HUDEP-2 (cell line): ENCODE results near the gene RASSF6.
A peak's percentile ranks its signal among the peaks of the same experiment; 100 is the strongest.
"Not testable (repeated sequence)": the region's sequence is repeated elsewhere in the genome, so short reads cannot be mapped to it uniquely, and the experiment has no call there.

Experiments
- DNase-seq, 76 experiments: peaks; one replicate each; lab custom pipeline; 2025; ENCODE audit not compliant: unreplicated experiment in 76 of 76; lab: John Stamatoyannopoulos, UW

RASSF6 gene

GRCh38 chr4:73620115-73620792 lies at the start of gene RASSF6:
Gene RASSF6 (minus strand): TSS chr4:73620436. CDS start chr4:73611795, 8,641 bp downstream.
- no peak for DNase-seq

DNA sequence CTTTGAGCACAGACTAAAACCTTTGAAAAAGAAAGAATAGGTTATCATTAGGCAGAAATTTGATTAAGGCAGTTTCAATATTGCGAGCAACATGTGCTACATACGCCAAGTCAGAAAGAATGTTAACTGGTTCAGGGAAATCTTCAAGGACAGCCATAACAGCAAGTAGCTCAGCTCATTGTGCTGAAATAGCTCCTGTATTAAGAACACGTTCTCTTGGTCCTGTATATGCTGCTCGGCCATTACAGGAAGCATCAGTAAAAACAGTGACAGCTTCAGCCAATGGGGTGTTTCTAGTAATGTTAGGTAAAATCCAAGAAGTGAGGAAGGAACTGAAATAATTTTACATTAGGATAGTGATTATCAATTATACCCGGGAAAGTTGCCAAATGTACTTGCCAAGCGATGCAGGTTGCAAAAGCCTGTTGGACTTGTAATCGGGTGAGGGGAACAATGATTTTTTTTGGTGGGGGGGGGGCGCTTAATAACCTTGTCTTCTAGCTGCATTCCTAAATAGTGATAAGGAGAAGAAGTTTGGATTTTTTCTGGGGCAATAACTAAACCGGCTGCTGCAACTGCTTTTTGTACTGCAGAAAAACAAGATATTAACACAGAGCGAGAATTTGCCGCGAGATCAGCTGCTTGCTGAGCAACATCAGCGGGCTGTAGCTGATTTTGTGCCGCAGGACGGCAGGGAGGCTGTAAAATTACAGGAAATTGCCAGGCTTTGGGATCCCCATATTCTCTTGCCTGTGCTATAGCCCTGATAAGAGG lies 49.4 kb upstream of the RASSF6 start:
- DNase-seq, result no peak

GRCh38 chr4:73668782-73669201 lies 48.6 kb upstream of the RASSF6 start:
- DNase-seq, result no peak

DNA sequence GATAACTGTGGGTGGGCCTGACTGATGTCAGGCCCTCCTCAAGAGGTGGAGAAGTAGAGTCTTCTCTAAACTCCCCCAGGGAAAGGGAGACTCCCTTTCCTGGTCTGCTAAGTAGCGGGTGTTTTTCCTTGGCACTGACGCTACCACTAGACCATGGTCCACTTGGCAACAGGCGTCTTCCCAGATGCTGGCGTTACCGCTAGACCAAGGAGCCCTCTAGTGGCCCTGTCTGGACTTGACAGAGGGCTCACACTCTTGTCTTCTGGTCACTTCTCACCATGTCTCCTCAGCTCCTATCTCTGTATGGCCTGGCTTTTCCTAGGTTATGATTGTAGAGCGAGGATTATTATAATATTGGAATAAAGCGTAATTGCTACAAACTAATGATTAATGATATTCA lies 45.7 kb upstream of the RASSF6 start:
- peak in 1 of 76 experiments; percentile 17 for DNase-seq

GRCh38 chr4:73664470-73664869 lies 44.2 kb upstream of the RASSF6 start:
- no peak for DNase-seq

DNA sequence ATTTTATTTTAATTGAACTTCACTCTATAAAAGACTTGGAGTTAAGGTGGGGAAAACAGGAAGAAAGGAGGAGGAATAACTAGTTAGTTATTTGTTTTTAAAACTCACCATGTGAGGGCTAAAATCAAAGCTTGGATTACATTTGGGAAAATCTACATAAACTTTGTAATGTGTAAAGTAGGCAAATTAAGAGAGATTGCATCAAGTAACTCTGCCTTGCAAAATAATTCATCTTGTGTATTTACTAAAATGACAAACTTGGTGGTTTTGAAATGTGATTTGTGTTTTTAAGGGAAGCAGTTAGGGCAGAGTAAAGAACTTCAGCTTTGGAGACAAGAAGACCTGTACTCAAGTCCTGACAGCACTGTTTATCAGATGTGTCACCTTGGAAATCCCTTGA lies 43.3 kb upstream of the RASSF6 start:
- no peak for DNase-seq

DNA sequence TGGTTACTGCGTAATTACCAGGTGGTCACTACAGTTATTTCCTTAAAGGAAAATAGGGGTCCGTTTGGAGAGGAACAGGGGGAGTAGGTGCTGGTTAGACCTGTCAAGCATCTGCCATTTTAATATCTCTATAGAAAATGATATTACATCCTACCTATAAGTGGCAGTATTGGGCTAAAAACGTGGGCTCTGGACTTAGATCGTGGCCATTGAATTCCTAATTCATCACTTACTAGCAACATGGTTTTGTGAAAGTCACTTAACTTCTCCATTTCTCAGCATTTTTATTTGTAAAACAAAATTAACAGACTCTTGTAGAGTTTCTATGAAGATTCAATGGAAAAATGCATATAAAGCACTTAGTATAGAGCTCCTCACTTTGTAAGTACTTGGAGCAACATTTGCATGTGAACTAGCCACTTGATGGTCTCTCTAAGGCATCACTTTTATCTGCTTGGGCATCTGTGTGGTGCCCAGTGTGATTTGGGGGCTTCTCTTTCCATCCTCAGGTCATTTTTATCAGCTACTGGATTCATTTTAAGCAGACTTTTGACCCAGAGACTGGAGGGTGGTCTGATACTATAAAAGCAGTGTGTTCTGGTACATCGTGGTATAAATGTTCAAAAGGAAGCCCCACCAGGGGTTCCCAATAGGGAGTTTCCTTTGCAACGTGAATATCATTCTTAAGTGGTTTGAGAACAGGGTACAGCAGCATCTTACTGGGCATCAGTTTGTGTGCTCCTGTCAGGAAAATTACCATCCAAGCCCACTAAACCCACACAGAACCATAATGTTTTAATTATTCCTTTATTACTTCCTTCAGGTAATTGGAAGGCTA lies 42.7 kb upstream of the RASSF6 start:
- DNase-seq, result peak in 3 of 76 experiments; percentile 1 to 20 (median 2)

DNA sequence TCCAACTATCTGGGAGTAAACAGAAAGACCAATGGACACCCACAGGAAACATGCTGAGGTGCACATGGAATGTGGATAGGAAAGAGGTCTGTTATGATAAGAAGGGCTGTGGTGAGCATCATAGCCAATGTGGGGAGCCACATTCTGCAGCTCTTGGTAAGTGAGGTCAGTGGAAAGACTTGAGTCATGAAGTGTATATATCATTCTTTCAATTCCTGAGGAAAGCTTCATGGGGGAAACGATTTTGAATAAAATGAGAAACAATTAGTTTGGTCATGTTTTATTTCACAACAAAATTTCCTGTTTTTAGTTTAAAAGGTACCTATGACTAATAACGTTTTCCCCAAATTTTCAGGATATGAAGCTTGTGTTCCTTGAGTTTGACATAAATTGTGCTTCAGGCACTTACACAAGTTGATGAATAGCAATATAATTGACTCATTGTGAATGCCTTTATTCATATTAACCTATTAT lies 41.4 kb upstream of the RASSF6 start:
- no peak for DNase-seq

- DNase-seq, result no peak
Measured at GRCh38 chr4:73660808-73661207, 40.6 kb upstream of the RASSF6 start.

DNA sequence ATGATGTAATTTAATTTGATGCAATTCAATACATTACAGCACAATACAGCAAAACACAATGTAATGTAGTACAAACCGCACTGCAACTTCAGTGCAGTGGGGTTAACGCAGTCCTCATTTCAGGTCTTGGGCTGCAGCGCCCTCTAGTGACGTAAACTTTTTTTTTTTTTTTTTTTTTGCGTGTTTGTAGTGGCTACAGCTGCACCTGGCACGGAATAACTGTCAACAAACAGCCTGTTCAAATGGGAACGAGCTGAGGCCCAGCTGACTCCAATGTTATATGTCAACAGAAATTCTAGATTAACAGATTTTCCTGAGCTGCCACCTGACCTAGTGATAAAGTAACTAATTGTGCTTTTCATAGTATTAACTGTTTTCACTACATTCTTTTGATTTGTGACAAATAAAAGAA lies 33.5 kb upstream of the RASSF6 start:
- peak in 17 of 76 experiments; percentile 1 to 57 (median 25) for DNase-seq

DNA sequence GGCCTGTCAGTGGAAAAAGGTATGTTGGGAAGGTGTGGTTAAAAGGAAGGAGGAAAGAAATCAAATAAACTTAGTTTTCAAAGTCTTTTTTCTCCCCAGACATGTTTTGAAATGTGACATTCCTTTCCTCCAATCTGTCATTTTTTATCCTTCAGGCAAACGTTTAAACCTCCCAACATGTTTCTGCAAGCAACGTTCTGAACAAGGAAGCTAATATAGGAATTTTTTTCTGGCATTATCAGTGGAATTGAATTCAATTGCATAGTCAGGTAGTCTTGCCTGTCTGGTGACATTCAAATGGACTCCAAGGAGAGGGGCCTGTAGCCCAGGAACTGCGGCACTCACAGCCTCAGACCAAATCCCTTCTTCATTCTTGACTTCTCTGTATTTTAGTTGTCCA lies 30.0 kb upstream of the RASSF6 start:
- DNase-seq, result no peak

- DNase-seq, result no peak
Measured at GRCh38 chr4:73648478-73648877, 28.2 kb upstream of the RASSF6 start.

DNA sequence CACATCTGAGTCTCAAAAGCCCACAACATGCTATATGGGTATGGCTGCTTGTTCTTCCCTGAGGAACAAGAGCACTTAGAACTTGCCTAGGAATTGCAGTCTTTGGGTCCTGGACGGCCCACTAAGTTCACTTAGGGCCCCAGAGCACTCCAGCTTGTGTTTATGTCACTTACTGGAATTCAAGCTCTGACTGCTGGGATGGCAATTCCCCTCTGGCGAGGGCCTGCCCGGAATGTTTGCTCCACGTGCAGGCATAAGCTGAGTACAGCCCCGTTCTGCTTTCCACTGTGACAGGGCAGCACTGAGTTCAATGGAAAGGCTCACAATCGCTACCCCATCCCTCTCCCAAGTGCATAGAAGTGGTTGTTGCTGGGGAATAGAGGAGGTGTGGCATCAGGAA lies 25.9 kb upstream of the RASSF6 start:
- DNase-seq, result no peak

DNA sequence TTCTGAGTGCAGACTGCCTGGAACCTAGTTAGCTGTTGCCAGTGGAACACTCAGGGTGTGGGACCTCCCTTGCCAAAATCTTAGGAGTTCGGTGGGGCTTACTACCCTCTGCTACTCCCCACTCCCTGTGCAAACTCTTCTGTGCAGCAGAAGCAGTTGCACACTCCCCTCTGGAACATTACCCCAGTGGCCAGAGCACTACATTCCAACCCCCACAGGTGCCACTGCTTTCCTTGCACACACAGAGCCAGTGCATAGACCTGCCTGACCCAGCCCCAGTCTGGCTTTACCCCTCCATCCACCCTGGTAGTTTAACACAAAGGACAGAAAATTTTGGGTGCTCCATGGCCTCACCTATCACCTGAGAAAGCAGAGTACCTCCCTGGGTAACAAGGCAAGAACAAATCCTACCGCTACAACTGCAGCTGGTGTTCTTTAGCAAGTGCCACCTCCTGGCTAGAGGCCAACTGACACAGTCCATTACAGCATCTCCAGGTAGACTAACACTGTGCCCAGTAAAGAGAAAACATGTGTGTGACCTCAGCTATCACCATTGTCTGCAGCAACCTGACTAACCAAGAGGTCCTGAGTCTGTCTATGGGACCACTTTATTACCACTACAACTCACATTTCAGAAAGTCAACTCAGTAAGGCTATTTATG lies 11.5 kb upstream of the RASSF6 start:
- no peak for DNase-seq

DNA sequence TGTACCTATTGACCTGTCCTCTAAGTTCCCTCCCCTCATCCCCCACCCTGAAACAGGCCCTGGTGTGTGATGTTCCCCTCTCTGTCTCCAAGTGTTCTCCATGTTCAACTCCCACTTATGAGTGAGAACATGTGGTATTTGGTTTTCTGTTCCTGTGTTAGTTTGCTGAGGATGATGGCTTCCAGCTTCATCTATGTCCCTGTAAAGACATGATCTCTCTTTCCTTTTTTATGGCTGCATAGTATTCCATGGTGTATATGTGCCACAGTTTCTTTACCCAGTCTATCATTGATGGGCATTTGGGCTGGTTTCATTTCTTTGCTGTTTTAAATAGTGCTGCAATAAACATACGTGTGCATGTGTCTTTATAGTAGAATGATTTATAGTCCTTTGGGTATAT lies 8.6 kb upstream of the RASSF6 start:
- not testable (repeated sequence) for DNase-seq

DNA sequence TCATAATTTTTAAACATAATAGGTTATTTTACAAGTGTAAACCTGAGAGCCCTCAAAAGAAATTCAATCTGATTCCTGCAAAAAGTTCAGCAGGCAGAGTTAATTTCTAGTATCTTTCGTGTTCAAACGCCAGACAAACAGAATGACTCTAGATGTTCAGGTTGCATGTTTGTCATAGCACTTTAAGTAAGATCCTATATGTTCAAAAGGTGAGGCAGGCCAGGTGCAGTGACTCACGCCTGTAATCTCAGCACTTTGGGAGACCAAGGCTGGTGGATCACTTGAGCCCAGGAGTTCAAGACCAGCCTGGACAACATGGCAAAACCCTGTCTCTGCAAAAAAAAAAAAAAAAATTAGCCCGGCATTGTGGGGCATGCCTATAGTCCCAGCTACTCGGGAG lies 1.1 kb upstream of the RASSF6 start:
- DNase-seq, result no peak

- DNase-seq, result no peak
Measured at GRCh38 chr4:73619346-73619745, 890 bp downstream of the RASSF6 start.

- DNase-seq, result no peak
Measured at GRCh38 chr4:73617256-73617655, 3.0 kb downstream of the RASSF6 start.

- DNase-seq, result no peak
Measured at GRCh38 chr4:73615613-73616012, 4.6 kb downstream of the RASSF6 start.

GRCh38 chr4:73614311-73614867 lies 5.8 kb downstream of the RASSF6 start:
- DNase-seq, result no peak
